Retina (tissue), 1 donor: ENCODE measurements around the gene ECHDC3.

Source experiments
- DNase-seq: peaks from one replicate; pipeline ENCODE4 v3.0.0-alpha.2; 2016

The ECHDC3 gene

GRCh38 chr10:11787374-11787773 lies 45.2 kb downstream of the ECHDC3 start:
- no peak for DNase-seq

- DNase-seq, result no peak
These were observed 45.7 kb downstream of the ECHDC3 start for GRCh38 chr10:11787846-11788245.

GRCh38 chr10:11789306-11789705 lies 47.1 kb downstream of the ECHDC3 start:
- DNase-seq, result no peak

GRCh38 chr10:11789956-11790355 lies 47.8 kb downstream of the ECHDC3 start:
- DNase-seq, result no peak

- no peak for DNase-seq
These were observed 51.7 kb downstream of the ECHDC3 start for GRCh38 chr10:11793762-11794479.

GRCh38 chr10:11794566-11794965 lies 52.4 kb downstream of the ECHDC3 start:
- DNase-seq, result no peak

GRCh38 chr10:11795101-11795920 lies 53.1 kb downstream of the ECHDC3 start:
- DNase-seq, result no peak

GRCh38 chr10:11796474-11796873 lies 54.3 kb downstream of the ECHDC3 start:
- no peak for DNase-seq

GRCh38 chr10:11797281-11797680 lies 55.1 kb downstream of the ECHDC3 start:
- DNase-seq, result no peak

- no peak for DNase-seq
These were observed 55.9 kb downstream of the ECHDC3 start for GRCh38 chr10:11797847-11798633.

GRCh38 chr10:11798845-11799735 lies 56.9 kb downstream of the ECHDC3 start:
- DNase-seq, result no peak

- DNase-seq, result no peak
These were observed 57.5 kb downstream of the ECHDC3 start for GRCh38 chr10:11799736-11800080.

GRCh38 chr10:11804336-11804735 lies 62.2 kb downstream of the ECHDC3 start:
- DNase-seq, result no peak

GRCh38 chr10:11805792-11806191 lies 63.6 kb downstream of the ECHDC3 start:
- no peak for DNase-seq

GRCh38 chr10:11806706-11807105 lies 64.5 kb downstream of the ECHDC3 start:
- DNase-seq, result no peak

GRCh38 chr10:11808808-11809207 lies 66.6 kb downstream of the ECHDC3 start:
- DNase-seq, result no peak

- DNase-seq, result peak; percentile 44
These were observed 68.2 kb downstream of the ECHDC3 start for GRCh38 chr10:11810313-11810766.

- DNase-seq, result no peak
These were observed 68.8 kb downstream of the ECHDC3 start for GRCh38 chr10:11810973-11811372.

GRCh38 chr10:11813177-11813576 lies 71.0 kb downstream of the ECHDC3 start:
- no peak for DNase-seq
